Stimulated activated CD8-positive, alpha-beta memory T cell treated with anti-CD3 and anti-CD28 coated beads, Interleukin-12 subunit alpha, Interleukin-12 subunit beta, amount 100 ng/mL, for 24 hours (primary cell): ENCODE measurements around the gene SRRM2.
A peak's percentile ranks its signal among the peaks of the same experiment; 100 is the strongest.

Experiments used
- DNase-seq: peaks from one replicate; pipeline ENCODE4 v3.0.0-alpha.2; 2020; ENCODE audit errors: extremely low read depth

The SRRM2 gene

DNA sequence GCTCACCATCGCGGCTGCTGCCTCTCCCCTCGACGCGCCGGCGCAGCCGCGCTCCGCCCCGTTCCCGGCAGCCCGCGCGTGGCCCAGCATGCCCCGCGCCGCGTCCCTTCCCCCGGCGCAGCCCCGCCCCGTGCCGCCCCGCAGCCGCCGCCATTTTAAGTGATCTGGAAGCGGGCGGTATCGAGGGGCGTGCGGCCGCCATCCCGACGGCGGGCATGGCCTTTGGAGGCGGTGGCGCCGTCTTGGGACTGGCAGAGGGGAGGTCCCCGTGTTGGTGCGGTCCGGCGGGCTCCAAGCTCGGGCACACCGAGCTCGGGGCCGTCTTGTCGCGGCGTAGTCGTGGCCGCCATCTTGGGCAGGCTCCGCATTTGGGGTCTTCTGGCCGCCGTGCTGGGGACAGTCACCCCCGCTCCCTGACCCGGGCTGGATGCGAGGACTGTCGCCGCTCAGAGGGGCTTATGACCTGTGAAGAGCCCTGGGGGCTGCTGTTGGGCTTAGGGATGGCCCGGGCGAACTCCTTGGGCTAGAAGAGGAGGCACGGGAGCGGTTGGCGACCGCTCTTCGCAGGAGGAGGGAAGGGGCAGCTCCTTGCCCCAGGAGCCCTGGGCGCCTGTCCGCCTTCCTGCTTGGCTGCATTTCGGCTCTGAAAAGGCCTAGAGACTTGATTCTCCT, 24.9 kb downstream of the SRRM2 start, which contains the start of gene ELOB:
ELOB (minus strand) TSS at position 50 of the 672 bp plus-strand sequence; CDS start at position 9, 41 bp downstream.
- DNase-seq = peak; percentile 80

DNA sequence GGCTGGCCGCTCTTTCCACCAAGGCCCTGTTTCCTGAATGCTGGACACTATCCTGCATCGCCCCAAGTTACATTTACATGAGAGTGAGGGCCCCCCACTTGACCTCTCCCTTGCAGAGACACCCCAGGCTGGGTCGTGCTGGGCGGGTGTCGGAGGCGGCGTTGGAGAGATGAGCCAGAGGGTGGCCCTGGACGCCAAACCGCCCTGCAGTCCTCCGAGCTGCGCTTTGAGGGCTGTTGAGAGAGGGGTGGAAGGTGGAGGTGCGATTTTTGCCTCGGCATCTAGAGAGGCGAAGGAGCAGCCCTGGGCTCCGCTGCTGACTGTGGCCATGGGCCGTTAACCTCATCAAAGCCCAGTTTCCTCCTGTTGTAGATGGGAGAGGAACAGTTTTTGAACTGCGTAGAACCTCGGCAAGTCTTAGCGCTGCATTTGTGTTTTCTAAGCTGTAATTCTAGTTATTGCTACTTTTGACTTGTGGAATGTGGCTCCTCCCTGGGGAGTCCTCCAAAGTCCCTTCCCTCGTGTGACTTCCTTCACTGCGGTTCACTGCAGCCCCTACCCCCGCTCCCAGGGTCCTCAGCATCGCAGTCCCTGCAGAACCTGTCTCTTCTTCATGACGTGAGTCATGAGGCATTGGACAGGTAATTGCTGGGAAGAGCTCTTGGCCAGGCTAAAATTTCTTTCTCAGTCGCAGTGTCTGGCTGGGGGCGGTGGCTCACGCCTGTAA, 25.6 kb downstream of the SRRM2 start:
- no peak for DNase-seq

DNA sequence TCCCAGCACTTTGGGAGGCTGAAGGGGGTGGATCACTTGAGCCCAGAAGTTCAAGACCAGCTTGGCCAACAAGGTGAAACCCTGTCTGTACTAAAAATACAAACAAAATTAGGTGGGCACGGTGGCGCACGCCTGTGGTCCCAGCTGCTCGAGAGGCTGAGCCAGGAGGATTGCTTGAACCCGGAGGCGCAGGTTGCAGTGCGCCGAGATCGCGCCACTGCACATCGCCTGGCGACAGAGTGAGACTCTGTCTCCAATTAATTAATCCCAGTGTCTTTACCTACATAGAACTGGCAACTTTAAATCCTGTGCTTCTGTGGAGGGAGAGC, 26.2 kb downstream of the SRRM2 start:
- no peak for DNase-seq

DNA sequence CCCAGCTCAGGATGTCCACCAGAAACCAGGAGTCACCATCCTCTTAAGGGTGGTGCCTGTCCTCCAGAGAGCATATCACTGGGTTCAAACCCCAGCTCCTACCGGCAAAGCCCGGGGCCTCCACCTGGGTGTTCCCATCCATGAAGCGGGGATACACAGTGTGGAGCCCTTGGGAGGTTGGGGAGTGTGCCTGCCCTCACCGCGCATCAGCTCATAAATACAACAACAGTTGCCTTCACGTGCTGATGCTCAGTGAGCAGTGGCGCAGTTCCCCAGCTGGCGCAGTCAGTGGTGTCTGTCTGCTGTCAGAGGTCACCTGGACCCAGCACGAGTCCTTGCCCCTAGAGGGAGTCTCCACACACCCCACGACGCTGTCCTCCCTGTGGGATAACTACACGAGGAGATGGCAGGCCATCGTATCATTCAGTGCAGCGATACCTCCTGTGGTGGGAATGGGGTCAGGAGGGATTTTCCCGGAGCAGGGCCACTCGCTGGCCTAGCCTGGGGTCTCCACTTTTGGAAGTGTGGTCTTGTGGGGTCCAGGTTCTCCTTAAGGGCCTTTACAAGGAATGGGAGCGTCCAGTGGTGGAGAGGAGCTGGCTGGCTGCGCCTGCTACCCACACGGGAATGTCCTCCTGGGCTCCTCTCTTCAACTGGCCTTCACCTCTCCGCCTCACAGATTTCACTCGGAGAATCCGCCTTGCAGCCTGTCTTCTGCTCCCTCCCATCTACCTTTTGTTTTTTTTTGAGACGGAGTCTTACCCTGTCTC, 26.9 kb downstream of the SRRM2 start:
- DNase-seq = no peak

DNA sequence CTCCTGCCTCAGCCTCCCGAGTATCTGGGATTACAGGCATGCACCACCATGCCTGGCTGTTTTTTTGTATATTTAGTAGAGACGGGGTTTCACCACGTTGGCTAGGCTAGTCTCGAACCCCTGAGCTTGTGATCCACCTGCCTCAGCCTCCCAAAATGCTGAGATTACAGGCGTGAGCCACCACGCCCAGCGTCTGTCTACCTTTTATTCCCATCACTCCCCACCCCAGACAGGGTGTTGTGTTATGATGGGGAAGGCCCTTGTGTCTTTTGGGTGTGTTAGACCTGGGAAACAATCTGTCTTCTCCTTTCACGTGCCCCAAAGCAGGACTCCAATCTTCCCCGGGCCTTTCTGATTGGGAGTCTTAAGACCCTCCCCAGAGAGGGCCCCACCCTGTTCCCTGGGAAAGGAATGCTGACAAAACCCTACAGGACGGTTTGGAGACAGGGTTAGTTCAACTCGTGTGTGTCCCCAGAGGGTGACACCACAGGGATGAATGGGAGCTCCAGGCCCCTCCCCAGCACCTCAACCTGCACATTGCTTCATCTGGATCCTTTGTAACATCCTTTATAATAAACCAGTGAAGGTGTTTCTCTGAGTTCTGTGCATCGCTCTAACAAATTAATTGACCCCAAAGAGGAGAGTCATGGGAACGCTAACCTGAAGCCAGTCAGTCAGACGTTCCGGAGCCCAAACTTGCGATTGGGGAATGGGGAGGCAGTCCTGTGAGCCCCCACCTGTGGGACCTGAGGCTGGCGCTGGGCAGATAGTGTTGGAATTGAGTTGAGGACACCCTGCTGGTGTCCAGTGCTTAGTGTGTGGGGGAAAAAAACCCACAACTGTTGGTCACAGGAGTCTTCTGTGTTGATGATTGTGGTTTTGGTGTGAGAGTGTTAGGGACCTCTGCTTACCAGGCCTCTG, 27.8 kb downstream of the SRRM2 start:
- no peak for DNase-seq

DNA sequence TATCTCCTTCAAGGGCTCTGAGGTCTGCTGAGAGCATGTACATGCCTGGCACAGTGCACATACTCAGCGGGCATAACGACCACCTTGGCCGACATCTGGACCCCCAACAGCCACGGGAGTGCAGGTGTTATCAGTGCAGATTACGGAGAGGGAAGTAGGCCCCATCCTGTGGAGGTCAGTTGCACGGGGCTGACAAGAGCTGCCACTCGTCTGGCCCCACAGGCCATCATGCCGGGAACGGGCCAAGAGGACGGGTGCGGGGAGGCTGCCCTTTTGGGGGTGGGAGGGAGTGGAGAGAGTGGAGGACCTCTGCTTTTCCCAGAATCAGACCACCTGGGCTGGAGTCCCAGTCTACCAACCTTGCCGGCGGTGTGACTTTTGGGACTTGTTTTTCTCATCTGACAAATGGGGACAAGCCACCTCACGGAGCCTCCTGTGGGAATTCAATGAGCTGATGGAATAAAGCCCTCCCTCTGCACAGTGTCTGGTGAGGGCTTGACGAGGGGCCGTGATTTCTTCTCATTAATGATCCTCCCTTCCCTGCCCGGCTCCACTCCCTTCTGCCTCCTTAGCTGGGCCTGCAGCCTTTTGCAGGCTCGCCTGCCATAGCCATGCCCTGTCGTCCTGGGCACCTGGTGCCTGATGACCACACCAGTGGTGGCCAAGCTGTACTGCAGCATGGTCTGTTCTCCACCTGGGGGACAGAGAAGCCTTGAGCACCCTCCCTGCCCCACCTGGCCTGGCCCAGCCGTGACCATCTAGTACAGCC, 30.3 kb downstream of the SRRM2 start:
- DNase-seq = no peak

DNA sequence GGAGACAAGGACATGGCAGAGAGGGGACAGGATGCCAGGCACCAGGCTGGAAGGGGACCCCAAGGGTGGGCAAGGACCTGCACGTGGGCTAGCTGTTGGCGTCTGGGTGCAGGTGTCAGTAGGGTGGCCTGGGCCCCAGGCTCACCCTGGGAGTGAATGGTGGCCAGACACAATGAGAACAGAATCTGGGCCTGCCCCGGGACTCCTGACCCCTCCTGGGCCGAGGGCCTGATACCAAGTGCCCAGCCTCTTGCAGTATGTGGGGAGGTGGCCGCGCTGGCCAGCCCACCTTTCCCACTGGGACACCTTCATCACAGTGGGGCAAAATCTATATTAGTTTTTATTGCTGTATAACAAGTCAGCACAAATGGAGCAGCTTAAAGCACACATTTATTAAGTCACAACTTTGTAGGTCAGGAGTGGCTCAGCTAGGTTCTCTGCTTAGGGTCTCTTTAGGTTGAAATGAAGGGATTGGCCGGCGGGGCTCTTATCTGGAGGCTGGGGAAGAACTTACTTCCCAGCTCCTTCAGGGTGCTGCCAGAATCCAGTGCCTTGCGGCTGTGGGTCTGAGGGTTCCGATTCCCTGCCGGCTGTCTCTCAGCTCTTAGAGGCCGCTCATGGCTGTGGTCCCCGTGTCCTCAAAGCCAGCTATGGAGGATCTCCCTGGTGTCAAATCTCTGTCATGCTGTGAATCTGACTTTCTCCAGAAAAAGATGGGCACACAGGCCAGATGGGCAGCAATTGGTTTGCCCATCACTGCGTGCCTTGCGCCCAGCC, 31.3 kb downstream of the SRRM2 start:
- DNase-seq = no peak

DNA sequence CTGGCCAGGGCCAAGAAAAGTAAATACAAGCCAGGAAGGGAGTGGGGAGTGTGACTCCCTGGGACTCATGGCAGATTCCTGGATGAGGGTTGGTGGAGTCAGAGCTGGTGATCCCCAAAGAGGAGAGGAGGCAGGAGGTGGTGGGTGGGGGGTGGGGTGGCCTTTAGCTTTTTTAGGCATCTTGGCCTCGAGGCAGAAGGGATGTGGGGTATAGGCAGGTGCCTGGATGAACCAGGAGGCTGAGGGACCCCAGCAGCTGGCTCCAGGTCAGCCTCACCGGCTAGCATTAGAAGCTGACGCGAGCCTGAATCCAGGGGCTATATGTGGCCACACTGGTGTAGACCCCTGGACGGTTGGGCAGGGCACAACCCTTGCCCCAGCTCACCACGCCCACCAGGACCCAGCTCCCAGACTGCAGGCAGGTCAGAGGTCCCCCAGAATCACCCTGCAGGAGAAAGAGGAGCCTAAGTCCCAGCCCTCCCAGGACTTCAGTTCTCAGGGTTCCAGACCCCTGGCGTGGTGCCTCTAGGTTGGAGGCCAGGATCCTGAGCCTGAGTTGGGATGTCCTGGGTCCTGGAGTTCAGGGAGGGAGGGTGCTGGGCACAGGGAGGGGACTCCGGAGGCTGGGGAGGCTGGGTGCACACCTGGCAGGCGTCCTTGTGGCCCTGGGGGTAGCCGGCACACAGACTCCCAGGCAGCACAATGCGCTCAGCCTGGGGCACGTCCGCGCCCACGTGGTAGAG, 32.1 kb downstream of the SRRM2 start:
- DNase-seq = no peak

DNA sequence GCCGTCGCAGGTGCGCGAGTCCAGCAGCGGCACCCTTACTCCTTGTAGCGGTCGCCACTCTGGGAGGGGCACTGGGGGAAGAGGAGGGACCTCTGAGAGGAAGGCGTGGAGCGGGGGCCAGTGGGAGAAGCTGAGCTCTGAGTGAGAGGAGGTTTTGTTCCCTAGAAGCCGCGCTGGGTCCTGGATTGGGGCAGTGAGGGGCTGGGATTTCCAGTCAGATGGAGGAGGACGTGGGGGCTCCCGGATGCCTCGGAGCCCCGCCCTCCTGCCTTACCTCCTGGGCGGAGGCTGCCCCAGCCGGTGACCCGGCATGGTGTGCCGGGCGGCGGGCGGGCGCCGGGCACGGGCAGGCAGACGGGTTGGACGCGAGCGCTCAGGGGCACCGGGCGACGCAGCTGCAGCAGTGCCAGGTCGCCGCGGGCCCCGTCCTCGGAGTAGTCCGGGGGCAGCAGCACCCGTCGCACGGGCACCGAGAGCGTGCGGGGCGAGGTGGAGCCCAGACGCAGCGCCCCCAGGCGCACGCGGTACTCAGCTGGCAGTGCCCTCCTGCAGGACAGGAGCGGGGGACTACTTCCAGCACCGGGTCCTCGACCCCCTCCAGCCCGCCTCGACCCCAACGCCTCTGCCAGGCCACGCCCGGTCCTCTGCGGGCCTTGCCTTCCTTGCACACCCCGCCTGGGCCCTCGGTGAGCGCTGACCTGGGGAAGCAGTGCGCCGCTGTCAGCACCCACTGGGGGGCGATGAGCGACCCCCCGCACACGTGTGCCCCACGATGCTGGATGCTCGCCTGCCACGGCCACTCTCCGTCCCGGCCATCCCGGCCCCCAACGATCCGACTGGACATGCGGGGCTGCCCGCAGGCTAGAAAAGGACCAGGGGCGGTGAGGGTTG, 32.9 kb downstream of the SRRM2 start:
- DNase-seq = peak; percentile 17

DNA sequence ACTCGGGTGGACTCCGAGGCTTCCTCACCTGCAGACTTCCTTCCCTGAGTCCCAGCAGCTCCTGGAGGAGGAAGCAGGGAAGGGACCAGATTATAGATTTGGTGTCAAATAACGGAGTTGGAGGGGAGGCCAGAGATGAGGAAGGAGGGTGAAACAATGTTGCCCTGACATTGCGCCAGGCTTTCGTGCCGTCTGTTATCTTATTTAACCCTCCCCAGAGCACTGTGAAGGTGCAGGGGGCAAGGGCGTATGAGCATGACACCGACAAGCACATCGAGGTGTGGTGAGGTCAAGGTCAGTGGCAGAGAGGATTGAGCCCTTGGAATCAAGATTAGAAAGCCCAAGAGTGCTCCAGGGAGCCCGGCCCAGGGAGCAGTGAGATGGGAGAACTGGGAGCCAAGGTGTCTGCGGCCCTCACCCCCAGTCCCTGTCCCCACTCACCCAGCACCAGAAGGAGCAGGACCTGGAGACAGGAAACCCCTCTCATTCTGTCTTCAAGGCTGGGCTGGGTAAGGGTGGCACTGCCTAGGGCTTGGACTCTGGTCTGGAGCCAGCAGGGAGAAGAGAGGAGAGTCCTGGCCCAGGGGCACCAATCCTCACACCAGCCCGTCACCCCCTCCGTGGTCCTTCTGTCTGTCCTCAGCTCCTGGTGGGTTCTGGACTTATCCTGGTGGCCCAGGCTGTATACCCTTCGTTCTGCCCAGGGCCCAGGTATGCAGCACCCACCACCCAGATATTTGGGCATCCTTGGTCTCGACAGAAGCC, 33.8 kb downstream of the SRRM2 start:
- no peak for DNase-seq

DNA sequence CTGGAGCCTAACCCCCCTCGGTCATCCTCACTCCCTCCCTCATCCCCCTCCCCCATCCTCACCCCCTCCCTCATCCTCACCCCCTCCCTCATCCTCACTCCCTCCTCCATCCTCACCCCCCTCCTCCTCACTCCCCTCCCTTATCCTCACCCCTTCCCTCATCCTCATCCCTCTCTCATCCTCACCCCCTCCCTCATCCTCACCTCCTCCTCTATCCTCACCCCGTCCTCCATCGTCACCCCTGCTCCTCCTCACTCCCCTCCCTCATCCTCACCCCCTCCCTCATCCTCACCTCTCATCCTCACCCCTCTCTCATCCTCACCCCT, 34.4 kb downstream of the SRRM2 start:
- DNase-seq = no peak

DNA sequence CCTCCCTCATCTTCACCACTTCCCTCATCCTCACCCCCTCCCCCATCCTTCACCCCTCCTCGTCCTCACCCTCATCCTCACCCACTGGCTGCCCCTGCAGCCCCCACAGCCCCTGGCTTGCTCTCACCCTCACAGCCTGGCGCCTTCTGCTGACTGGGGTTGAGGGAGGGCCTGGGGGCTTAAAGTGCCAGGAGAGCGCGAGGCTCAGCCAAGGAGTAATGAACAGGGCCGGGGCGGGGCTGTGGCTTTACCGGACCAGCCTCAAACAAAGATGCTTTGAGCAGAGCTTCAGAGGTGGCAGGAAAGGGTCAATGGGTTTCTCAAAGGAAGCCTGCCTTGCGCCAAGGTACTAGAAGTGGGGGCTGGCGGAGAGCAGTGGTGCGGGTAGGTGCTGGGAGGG, 35.0 kb downstream of the SRRM2 start, which contains the start of gene PRSS33:
PRSS33 (minus strand) TSS at position 155 of the 400 bp plus-strand sequence. CDS start 1,013 bp downstream, outside the sequence.
- no peak for DNase-seq

DNA sequence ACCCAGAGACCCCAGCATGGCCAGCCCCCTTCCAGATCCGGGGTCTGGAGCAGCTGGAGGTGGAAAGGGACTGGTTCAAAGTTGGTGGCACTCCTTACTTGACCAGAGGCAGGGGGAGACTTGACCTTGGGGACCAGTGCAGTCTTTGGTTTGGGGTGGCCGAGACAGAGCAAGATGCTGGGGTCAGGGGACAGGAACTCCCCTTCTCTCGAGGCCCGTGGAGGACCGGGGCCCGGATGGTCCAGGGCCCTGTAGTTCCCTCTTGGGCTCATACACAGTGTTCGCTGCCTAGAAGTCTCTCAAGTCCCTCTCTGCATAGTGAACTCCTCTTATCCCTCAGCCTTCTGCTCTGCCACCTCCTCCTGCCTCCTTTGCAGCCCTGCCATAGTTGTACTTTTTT, 35.5 kb downstream of the SRRM2 start:
- DNase-seq = no peak

DNA sequence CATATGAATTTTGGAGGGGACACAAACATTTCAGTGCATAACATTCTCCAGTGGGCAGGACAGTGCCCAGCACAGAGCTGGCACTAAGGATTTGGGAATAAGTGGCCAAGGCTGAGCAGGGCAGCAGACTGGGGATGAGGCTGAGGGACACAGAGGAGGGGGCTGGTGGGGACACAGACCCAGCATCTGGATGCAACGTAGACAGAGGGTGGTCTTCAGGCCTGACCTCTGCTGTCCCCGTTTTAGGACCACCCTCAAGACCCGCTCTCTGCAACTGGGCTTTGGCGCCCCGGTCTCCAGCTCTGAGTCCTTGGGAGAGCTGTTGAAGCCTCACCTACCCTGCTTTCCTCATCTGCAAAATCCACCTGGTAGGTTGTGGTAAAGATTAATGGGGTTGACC, 38.2 kb downstream of the SRRM2 start:
- DNase-seq = no peak

DNA sequence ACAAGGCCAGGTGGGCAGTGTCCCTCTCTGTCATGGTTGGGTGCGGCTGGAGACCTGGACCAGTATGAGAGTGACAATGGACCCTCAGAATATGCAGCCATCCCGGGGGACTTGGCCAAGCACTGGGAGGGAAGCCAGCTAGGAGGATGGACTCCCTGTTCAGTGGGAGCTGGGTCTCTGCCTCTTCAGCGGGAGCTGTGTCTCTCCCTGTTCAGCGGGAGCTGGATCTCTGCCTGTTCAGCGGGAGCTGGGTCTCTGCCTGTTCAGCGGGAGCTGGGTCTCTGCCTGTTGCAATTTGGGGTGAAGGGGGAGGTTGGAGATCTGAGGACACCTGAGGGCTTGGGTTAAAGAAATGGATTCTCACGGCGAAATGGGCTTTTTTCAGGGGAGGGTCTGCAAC, 38.7 kb downstream of the SRRM2 start:
- no peak for DNase-seq

DNA sequence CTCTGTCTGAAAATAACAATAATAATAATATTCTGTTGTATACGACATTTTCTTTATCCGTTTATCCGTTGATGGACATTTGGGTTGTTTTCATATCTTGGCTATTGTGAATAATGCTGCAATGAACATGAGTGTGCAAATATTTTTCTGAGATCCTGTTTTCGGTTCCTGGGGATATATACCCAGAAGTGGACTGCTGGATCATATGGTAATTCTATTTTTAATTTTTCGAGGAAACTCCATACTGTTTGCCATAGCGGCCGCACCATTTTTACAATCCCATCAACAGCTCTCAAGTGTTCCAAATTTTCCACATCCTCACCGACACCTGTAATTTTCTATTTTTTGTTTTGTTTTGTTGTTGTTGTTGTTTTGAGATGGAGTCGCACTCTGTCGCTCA, 40.5 kb downstream of the SRRM2 start:
- no peak for DNase-seq

DNA sequence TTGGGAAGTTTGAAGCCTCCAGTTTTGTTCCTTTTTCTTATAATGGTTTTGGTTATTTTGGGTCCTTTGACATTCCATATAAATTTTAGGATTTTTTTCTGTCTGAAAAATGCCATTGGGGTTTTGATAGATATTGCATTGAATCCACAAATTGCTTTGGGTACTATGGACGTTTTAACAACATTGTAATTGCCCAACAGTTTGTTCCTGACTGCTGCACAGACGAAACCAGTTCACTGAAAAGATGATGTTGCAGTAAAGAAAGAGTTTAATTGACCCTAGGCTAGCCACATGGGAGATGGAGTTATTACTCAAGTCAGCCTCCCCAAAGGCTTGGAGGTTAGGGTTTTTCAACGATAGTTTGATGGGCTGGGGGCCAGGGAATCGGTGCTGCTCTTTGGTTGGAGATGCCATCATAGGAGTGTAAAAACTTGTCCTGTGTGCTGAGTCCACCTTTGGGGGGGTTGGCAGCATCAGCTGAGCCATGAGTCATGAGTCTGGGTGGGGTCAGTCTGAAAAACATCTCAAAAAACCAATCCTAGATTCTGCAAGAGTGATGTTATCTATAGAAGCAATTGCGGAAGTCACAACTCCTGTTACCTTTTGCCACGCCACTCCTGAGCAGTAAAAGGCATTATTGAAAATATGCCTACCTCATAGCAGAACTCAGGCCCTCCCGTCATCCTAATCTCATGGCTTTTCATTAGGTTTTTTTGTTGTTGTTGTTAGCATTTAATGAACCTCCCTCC, 43.1 kb downstream of the SRRM2 start:
- no peak for DNase-seq
